GM19240 (cell line): ENCODE measurements around the gene PIGQ.

ENCODE experiments used
- DNase-seq: peaks from one replicate; pipeline ENCODE4 v3.0.0; 2011; ENCODE audit warnings: low spot score; ENCODE audit not compliant: insufficient read length

PIGQ gene

GRCh38 chr16:555528-556473 lies 14.0 kb upstream of the PIGQ start:
- DNase-seq = no peak

- DNase-seq = no peak
Measured at GRCh38 chr16:556474-557173, 13.1 kb upstream of the PIGQ start.

GRCh38 chr16:557463-558297 lies 12.1 kb upstream of the PIGQ start:
- no peak for DNase-seq

GRCh38 chr16:558298-559020 lies 11.3 kb upstream of the PIGQ start:
- no peak for DNase-seq

GRCh38 chr16:559021-559380 lies 10.8 kb upstream of the PIGQ start:
- no peak for DNase-seq

- no peak for DNase-seq
Measured at GRCh38 chr16:559411-560203, 10.2 kb upstream of the PIGQ start.

- DNase-seq = no peak
Measured at GRCh38 chr16:560204-560700, 9.5 kb upstream of the PIGQ start, which contains the start of gene PRR35. TSS of gene PRR35 (plus strand) at chr16:560394. CDS start at chr16:563295, 2,901 bp downstream.

- DNase-seq = no peak
Measured at GRCh38 chr16:560701-561412, 8.9 kb upstream of the PIGQ start.

GRCh38 chr16:561413-561794 lies 8.4 kb upstream of the PIGQ start:
- DNase-seq = no peak

- DNase-seq = no peak
Measured at GRCh38 chr16:561957-562938, 7.5 kb upstream of the PIGQ start.

GRCh38 chr16:563072-563644 lies 6.6 kb upstream of the PIGQ start:
- DNase-seq = no peak

GRCh38 chr16:564690-565418 lies 4.9 kb upstream of the PIGQ start:
- no peak for DNase-seq

- no peak for DNase-seq
Measured at GRCh38 chr16:565419-566330, 4.1 kb upstream of the PIGQ start.

- peak; percentile 99 for DNase-seq
Measured at GRCh38 chr16:566475-567372, 3.0 kb upstream of the PIGQ start, which contains the start of gene NHLRC4. TSS of gene NHLRC4 (plus strand) at chr16:567005. CDS start at chr16:568048, 1,043 bp downstream.
